K562 (cell line): ENCODE results near the gene ACHE. TPM values are rescaled to one million over a fixed set of nuclear protein-coding genes. Genes with fewer than 3 reads are reported as not detected.

Experiments used
- ATF7 ChIP-seq: fragments of 450-650 bp; IDR thresholded peaks from 2 replicates; pipeline ENCODE4 v1.7.1; 2014; ENCODE audit warnings: mild to moderate bottlenecking, moderate library complexity
- BCOR ChIP-seq: fragments of 450-650 bp; IDR thresholded peaks from 2 replicates; pipeline ENCODE4 v1.6.1; 2016
- BDP1 ChIP-seq: IDR thresholded peaks from 3 replicates; pipeline ENCODE4 v1.6.1; 2011; ENCODE audit not compliant: insufficient read length, insufficient read depth
- CHCHD3 ChIP-seq: fragments of 250-450 bp; sonication (Bioruptor Pico); IDR thresholded peaks from 2 replicates; pipeline ENCODE4 v2.1.2; 2022; ENCODE audit warnings: mild to moderate bottlenecking
- CLOCK ChIP-seq: fragments of 250-450 bp; sonication (Bioruptor Pico); IDR thresholded peaks from 2 replicates; pipeline ENCODE4 v1.4.0; 2020; ENCODE audit warnings: mild to moderate bottlenecking, moderate library complexity, borderline replicate concordance
- CTBP1 ChIP-seq: fragments of 450-650 bp; IDR thresholded peaks from 2 replicates; pipeline ENCODE4 v1.6.1; 2016; ENCODE audit warnings: borderline replicate concordance
- CXXC5 ChIP-seq: fragments of 250-450 bp; sonication (Bioruptor Pico); IDR thresholded peaks from 2 replicates; pipeline ENCODE4 v1.8.0; 2022; ENCODE audit warnings: inconsistent platforms, mild to moderate bottlenecking, moderate library complexity
- ELF4 ChIP-seq: fragments of 450-650 bp; formaldehyde crosslinking; IDR thresholded peaks from 2 replicates; pipeline ENCODE4 v1.4.0; 2022; ENCODE audit warnings: missing genetic modification characterization
- HNRNPH1 ChIP-seq: fragments of 200-400 bp; formaldehyde crosslinking; optimal IDR thresholded peaks from 2 replicates; pipeline ENCODE3; 2017; ENCODE audit warnings: low read depth, mild to moderate bottlenecking, low read length, moderate library complexity
- HNRNPK ChIP-seq: fragments of 200-400 bp; formaldehyde crosslinking; IDR thresholded peaks from one replicate; pipeline ENCODE4 v1.6.1; 2018; ENCODE audit warnings: mild to moderate bottlenecking, low read depth, low read length; ENCODE audit not compliant: poor library complexity, severe bottlenecking
- MCM3 ChIP-seq: fragments of 450-650 bp; IDR thresholded peaks from 2 replicates; pipeline ENCODE4 v1.6.1; 2016
- MTA2 ChIP-seq: fragments of 450-650 bp; IDR thresholded peaks from 2 replicates; pipeline ENCODE4 v1.6.1; 2016; ENCODE audit warnings: low read depth
- NFE2 ChIP-seq: IDR thresholded peaks from 2 replicates; pipeline ENCODE4 v1.6.1; 2014; ENCODE audit warnings: antibody characterized with exemption, low read depth
- NFRKB ChIP-seq: fragments of 450-650 bp; IDR thresholded peaks from 2 replicates; pipeline ENCODE4 v1.6.1; 2016; ENCODE audit warnings: low read depth
- RNF219 ChIP-seq: fragments of 250-450 bp; sonication (Bioruptor Pico); IDR thresholded peaks from 2 replicates; pipeline ENCODE4 v1.5.0; 2022; ENCODE audit warnings: mild to moderate bottlenecking
- SNAPC5 ChIP-seq: fragments of 250-450 bp; sonication (Bioruptor Pico); IDR thresholded peaks from 2 replicates; pipeline ENCODE4 v1.8.0; 2021; ENCODE audit warnings: moderate library complexity, mild to moderate bottlenecking, inconsistent platforms
- SOX6 ChIP-seq: fragments of 450-650 bp; IDR thresholded peaks from 2 replicates; pipeline ENCODE4 v1.6.1; 2014; ENCODE audit warnings: mild to moderate bottlenecking
- THAP12 ChIP-seq: fragments of 250-450 bp; sonication (Bioruptor Pico); IDR thresholded peaks from 2 replicates; pipeline ENCODE4 v1.9.0; 2021; ENCODE audit warnings: mild to moderate bottlenecking, inconsistent platforms
- THRAP3 ChIP-seq: fragments of 450-650 bp; IDR thresholded peaks from 2 replicates; pipeline ENCODE4 v1.6.1; 2016; ENCODE audit warnings: mild to moderate bottlenecking, inconsistent platforms, borderline replicate concordance
- ZFP1 ChIP-seq: fragments of 450-650 bp; formaldehyde crosslinking; IDR thresholded peaks from 2 replicates; pipeline ENCODE4 v1.4.0; 2020; ENCODE audit warnings: mild to moderate bottlenecking, mixed read lengths
- ZNF12 ChIP-seq: sonication (generic); formaldehyde crosslinking; IDR thresholded peaks from 2 replicates; pipeline ENCODE4 v1.4.0; 2020; ENCODE audit warnings: mild to moderate bottlenecking, missing genetic modification reagents
- ZNF124 ChIP-seq: sonication (generic); formaldehyde crosslinking; IDR thresholded peaks from 2 replicates; pipeline ENCODE4 v1.8.1; 2022; ENCODE audit warnings: missing genetic modification reagents
- ZNF175 ChIP-seq: fragments of 200-800 bp; sonication (Bioruptor generic); IDR thresholded peaks from 2 replicates; pipeline ENCODE4 v1.6.1; 2016; ENCODE audit warnings: low read depth, mild to moderate bottlenecking, missing genetic modification characterization, missing compliant biosample characterization
- ZNF717 ChIP-seq: fragments of 250-450 bp; sonication (Bioruptor Pico); IDR thresholded peaks from 2 replicates; pipeline ENCODE4 v1.5.0; 2021
- ZSCAN32 ChIP-seq: fragments of 450-650 bp; formaldehyde crosslinking; IDR thresholded peaks from 2 replicates; pipeline ENCODE4 v1.4.0; 2020; ENCODE audit warnings: mild to moderate bottlenecking, moderate library complexity
- polyA plus RNA-seq, 8 experiments: library from polyadenylated mRNA; depleted of rRNA in 4 of 8; stranded (reverse) in 5 of 8; unstranded in 3 of 8; fragments of >200 nt; fragmentation: Nextera tagmentation in 2 of 8; fragmentation: Illumina TruSeq in 1 of 8; extraction: Ambion mirVana in 2 of 8; extraction: Trizol in 1 of 8; gene quantifications; 2 replicates each; pipeline versions ENCODE4 v1.2.1 to v1.2.3, GENCODE V29; 2011 to 2014; ENCODE audit warnings: inconsistent platforms in 1 of 8, missing spikeins in 1 of 8
- total RNA-seq, 7 experiments: library from RNA; depleted of rRNA in 6 of 7; stranded (reverse); fragments of >200 nt in 6 of 7; fragmentation: Illumina TruSeq in 2 of 7; extraction: Trizol in 2 of 7; gene quantifications; 2 replicates each; pipeline versions ENCODE4 v1.2.1 to v1.2.3, GENCODE V29; 2011 to 2021; ENCODE audit warnings: low replicate concordance in 1 of 7

Gene ACHE
- total and polyA plus RNA-seq, 9 of the 15 experiments (the other 6 are each of a cell fraction or from before 2014, with no cell fraction given): 0.04 to 8.8 (median 1.9) TPM

- no peak for TF ChIP-seq THAP12 (CRISPR knock-in tag)
- peak; percentile 57; the same call in 1 of the 2 replicates for TF ChIP-seq CTBP1
- TF ChIP-seq SNAPC5 (CRISPR knock-in tag): no peak
- no peak for TF ChIP-seq MCM3
- TF ChIP-seq ELF4 (CRISPR knock-in tag): no peak
- no peak for TF ChIP-seq ZNF717 (CRISPR knock-in tag)
- TF ChIP-seq ZSCAN32 (CRISPR knock-in tag): no peak
- TF ChIP-seq CHCHD3 (CRISPR knock-in tag): no peak
- no peak for TF ChIP-seq ZNF124
- no peak for TF ChIP-seq SOX6
- no peak for TF ChIP-seq THRAP3
- no peak for TF ChIP-seq ATF7
- TF ChIP-seq HNRNPK: no peak
- TF ChIP-seq MTA2: no peak
- TF ChIP-seq HNRNPH1: no peak
- TF ChIP-seq CLOCK (CRISPR knock-in tag): no peak
- no peak for TF ChIP-seq BCOR
- no peak for TF ChIP-seq RNF219
- TF ChIP-seq CXXC5 (CRISPR knock-in tag): no peak
- no peak for TF ChIP-seq NFRKB
- no peak for TF ChIP-seq BDP1
- TF ChIP-seq ZNF12 (CRISPR knock-in tag): no peak
- no peak for TF ChIP-seq ZFP1
- TF ChIP-seq NFE2: peak; percentile 34; the same call in 1 of the 2 replicates
- no peak for TF ChIP-seq ZNF175 (CRISPR knock-in tag)
Measured at GRCh38 chr7:100863406-100863950, 32.2 kb downstream of the ACHE start (continued).
